GM18502 (cell line): Measurements from ENCODE around the gene SSR1.

ENCODE experiments used
- ATAC-seq: cut with Tn5 transposase; IDR thresholded peaks from one replicate; pipeline ENCODE4 v1.9.1; 2021; ENCODE audit warnings: mild to moderate bottlenecking; ENCODE audit not compliant: unreplicated experiment, poor library complexity

SSR1 gene

GRCh38 chr6:7219310-7219709 is 93.7 kb downstream of the SSR1 start:
- no peak for ATAC-seq

GRCh38 chr6:7218406-7218988 is 94.5 kb downstream of the SSR1 start:
- no peak for ATAC-seq
